Mucosa of descending colon (tissue), 3 donors: Measurements from ENCODE around the gene C11orf86. TPM values are rescaled to one million over a fixed set of nuclear protein-coding genes. Genes with fewer than 3 reads are reported as not detected.
A peak's percentile ranks its signal among the peaks of the same experiment; 100 is the strongest.

ENCODE experiments used
- ATAC-seq: fragments of 200-7000 bp; cut with Tn5 transposase; one replicate; pipeline ENCODE4 v1.9.1; 2020; ENCODE audit warnings: mild to moderate bottlenecking, moderate library complexity
- DNase-seq, 3 donors: peaks; one replicate each; pipeline ENCODE4 v3.0.0-alpha.2; 2020
- H3K36me3 ChIP-seq: fragments of 200-600 bp; one replicate; pipeline ENCODE4 v1.8.0; 2021; ENCODE audit warnings: low read depth, mild to moderate bottlenecking
- H3K4me1 ChIP-seq: fragments of 200-600 bp; one replicate; pipeline ENCODE4 v1.8.0; 2021; ENCODE audit warnings: low read depth, mild to moderate bottlenecking
- H3K4me3 ChIP-seq: fragments of 200-600 bp; one replicate; pipeline ENCODE4 v1.8.0; 2021; ENCODE audit warnings: mild to moderate bottlenecking
- H3K9me3 ChIP-seq: fragments of 200-600 bp; one replicate; pipeline ENCODE4 v1.8.0; 2021; ENCODE audit warnings: mild to moderate bottlenecking
- intact Hi-C, 2 donors: fragments of 100-400 bp; cut with DNase I in 1 of 2; cut with micrococcal nuclease in 1 of 2; formaldehyde crosslinking; loops; one replicate each; pipeline versions ENCODE4 v1.11.0 to v1.11.1; 2022; cut with DNase I, micrococcal nuclease
- total RNA-seq, 3 donors: library from RNA; stranded (reverse); fragmentation: NEBNext Ultra II Directional in 2 of 3; extraction: Animal tissue kit (Norgen Biotek cat#: 25700) in 2 of 3; gene quantifications; one replicate each; pipeline versions ENCODE4 v1.2.1 to v1.2.4, GENCODE V29; 2021 to 2023
- TF ChIP-seq, protein P1 (sequence below): fragments of 200-600 bp; IDR thresholded peaks from one replicate; pipeline ENCODE4 v1.8.0; 2022; ENCODE audit warnings: antibody characterized with exemption, mild to moderate bottlenecking
- donor health status: DM: no; HTN: no; CAD: no; lungs with moderate emphysema.
- donor health status: DM: no; HTN: no; CAD: no.
- donor health status: DM: no; HTN: yes; CAD: no.

Gene C11orf86
- total RNA-seq, 3 donors from 2014 or later = 26.9 to 51.5 (median 38.3) TPM

DNA sequence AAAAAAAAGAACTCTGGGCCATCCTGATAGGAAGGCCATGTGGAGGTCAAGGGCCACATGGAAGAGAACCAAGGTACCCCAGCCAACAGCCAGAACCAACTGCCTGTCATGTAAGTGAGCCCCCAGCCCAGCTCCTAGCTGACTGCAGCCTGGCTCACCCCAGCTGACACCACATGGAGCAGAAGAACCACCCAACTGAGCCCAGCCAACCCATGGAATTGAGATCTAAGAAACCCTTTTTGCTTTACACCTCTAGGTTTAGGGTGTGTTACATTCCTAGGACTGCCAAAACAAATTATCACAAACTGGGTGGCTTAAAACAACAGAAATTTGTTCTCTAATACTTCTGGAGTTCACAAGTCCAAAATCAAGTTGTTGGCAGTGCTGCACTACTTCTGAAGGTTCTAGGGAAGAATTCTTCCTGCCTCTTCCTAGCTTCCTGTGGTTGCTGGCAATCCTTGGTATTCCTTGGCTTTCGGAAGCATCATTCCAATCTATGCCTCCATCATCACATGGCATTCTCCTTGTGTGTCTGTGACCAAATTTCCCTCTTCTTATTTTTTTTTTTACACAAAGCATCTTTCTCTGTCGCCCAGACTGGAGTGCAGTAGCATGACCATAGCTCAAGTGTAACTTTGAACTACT lies 4.4 kb downstream of the C11orf86 start:
- H3K4me3 ChIP-seq = no peak overlapping the region
- H3K9me3 ChIP-seq = peaks cover 3% of the 10 kb centered on the region
- intact Hi-C loops = no loop called here
- peaks cover 7% of the 10 kb centered on the region for H3K4me1 ChIP-seq
- DNase-seq (no peak), ATAC-seq (no peak)
- no peaks in the 10 kb centered on the region for H3K36me3 ChIP-seq
- TF ChIP-seq, protein P1, sequence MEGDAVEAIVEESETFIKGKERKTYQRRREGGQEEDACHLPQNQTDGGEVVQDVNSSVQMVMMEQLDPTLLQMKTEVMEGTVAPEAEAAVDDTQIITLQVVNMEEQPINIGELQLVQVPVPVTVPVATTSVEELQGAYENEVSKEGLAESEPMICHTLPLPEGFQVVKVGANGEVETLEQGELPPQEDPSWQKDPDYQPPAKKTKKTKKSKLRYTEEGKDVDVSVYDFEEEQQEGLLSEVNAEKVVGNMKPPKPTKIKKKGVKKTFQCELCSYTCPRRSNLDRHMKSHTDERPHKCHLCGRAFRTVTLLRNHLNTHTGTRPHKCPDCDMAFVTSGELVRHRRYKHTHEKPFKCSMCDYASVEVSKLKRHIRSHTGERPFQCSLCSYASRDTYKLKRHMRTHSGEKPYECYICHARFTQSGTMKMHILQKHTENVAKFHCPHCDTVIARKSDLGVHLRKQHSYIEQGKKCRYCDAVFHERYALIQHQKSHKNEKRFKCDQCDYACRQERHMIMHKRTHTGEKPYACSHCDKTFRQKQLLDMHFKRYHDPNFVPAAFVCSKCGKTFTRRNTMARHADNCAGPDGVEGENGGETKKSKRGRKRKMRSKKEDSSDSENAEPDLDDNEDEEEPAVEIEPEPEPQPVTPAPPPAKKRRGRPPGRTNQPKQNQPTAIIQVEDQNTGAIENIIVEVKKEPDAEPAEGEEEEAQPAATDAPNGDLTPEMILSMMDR = no peak

DNA sequence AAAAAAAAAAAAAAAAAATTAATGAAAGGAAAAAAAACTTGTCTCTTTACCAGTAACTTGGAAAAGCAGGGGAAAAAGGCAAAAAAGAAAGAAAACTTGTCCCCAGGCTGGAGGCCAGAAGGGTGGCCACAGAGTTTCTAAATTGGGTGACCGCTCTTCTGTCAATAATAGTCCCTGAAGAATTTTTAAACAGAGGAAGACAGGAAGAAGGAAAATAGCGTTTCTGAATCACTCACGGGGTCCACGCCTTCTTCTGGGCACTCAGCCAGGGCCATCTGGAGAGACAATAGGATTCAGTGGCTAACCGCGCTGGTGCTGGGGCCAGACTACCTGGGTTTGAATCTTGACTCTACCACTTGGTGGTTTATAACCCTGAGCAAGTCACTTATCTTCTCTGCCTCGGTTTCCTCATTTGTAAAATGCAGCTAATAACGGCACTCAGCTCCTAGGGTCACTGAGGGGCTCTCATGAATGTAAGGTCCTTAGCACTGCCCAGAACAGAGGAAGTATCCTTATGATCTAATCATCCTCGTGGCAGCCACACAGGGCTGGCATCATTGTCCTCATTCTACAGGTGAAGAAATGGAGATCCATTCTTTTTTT lies 7.0 kb downstream of the C11orf86 start:
- TF ChIP-seq, protein P1 = no peak
- ATAC-seq = peak; percentile 84
- H3K36me3 ChIP-seq = no peaks in the 10 kb centered on the region
- peaks cover 3% of the 10 kb centered on the region for H3K9me3 ChIP-seq
- intact Hi-C loops = no loop called here
- no peak overlapping the region for H3K4me3 ChIP-seq
- DNase-seq = peak; percentile 90 to 97 (median 91)
- H3K4me1 ChIP-seq = peaks cover 7% of the 10 kb centered on the region

DNA sequence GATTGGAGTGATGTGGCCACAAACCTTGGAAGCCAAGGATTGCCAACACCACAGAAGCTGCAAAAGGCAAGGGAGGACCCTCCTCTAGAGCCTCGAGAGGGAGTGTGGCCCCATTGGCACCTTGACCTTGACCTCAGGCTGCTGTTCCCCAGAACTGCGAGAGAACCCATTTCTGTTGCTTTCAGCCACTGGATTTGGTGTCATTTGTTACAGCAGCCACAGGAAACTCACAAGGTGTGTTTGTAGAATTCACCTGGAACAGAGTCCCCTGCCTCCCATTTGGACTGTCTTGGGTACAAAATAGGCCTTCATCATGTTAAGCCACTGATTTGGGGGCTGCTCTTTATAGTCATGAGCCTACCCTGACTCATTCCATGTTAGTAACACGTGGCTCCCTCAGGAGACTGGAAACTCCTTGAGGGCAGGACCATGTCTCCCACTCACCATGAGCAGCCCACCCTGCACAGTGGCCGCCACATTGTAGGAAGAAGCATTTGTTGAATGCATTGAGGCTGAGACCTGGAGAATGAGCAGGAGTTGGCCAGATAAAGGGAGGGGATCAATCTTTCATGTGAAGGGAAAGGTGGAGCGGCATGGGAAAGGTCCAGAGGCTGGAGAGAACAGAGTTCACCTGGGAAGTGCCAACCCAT lies 8.3 kb downstream of the C11orf86 start:
- Histone ChIP-seq H3K4me3 (no peak overlapping the region), H3K36me3 (no peaks in the 10 kb centered on the region), H3K4me1 (peaks cover 7% of the 10 kb centered on the region), H3K9me3 (peaks cover 3% of the 10 kb centered on the region)
- TF ChIP-seq, protein P1 = no peak
- no peak for DNase-seq
- no peak for ATAC-seq
- intact Hi-C loops = no loop called here

DNA sequence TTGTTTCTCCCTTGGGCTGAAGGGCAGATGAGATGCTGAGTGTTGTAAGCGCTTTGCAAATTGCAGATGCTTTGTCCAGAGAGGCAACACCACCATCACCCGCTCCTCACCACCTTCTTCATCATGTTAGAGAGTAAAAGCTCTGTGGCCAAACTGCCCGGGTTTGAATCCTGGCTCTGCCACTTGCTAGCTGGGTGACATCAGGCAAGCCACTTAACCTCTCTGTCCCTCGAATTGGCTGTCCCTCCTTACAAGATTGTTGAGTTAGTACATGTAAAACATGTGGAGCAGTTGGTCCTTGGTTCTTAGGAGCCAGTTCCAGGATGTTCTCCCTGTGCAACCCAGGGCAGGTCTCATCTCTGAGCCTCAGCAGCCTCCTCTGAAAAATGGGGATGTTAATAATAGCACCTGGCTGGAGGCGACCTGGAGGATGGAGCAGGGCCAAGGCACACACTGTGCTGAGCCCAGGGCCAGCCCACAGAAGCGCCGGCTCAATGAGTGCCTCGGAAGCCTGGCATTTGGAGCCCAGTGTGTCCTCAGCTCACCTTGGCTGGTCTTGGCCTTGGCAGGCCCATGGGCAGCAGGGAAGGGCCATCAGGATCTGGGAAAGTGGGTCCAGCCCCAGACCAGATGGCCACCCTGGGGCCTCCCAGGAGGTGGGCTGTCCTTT lies 10.5 kb downstream of the C11orf86 start:
- Histone ChIP-seq H3K4me1 (peaks cover 7% of the 10 kb centered on the region), H3K36me3 (no peaks in the 10 kb centered on the region), H3K4me3 (no peak overlapping the region), H3K9me3 (no peaks in the 10 kb centered on the region)
- intact Hi-C loops = no loop called here
- TF ChIP-seq, protein P1 = no peak
- ATAC-seq (no peak), DNase-seq (no peak)

DNA sequence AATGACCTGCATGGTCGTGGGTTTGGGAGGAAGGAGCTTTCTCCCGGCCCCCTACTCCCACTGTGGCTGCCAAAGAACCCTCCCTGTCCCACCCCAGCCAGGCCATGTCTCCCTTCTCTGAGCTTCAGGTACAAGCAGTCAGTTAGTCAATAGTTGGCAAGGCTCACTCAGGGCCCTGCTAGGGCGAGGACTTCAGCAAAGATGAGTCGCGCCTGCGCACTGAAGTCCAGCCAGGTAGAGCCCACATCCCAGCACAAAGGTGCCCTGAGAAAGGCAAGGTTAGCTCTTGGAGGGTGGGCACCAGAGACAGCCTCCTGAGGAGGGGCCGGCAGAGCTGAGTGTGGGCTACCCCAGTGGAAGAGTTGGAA lies 11.1 kb downstream of the C11orf86 start:
- ATAC-seq = no peak
- peaks cover 7% of the 10 kb centered on the region for H3K4me1 ChIP-seq
- no peak overlapping the region for H3K4me3 ChIP-seq
- H3K36me3 ChIP-seq = no peaks in the 10 kb centered on the region
- TF ChIP-seq, protein P1 = no peak
- no peaks in the 10 kb centered on the region for H3K9me3 ChIP-seq
- no peak for DNase-seq
- intact Hi-C loops = no loop called here
